ENCODE results near the gene FMNL2.
A peak's percentile ranks its signal among the peaks of the same experiment; 100 is the strongest.

Gene FMNL2

DNA sequence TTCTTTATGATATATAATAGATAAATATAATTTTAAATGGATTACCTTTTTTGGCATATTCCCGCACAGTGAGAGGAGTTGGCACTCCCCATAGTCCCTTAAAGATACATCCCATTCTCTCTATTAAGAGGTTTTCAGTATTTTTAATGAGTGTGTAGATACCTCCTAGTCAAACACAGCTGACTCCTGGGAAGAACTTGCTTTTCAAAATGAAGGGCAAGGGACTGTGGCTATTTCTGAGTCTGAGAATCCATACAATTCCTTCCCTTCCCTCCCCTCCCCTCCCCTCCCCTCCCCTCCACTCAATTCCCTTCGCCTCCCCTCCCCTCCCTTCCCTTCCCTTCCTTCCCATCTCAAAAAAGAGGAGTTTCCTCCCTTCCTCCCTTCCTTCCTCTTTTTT, 288.8 kb downstream of the FMNL2 start:
- DNase-seq = no peak

- no peak for DNase-seq
These were observed 289.8 kb downstream of the FMNL2 start for GRCh38 chr2:152624805-152625204.

- no peak for DNase-seq
These were observed 292.0 kb downstream of the FMNL2 start for GRCh38 chr2:152626911-152627339.

DNA sequence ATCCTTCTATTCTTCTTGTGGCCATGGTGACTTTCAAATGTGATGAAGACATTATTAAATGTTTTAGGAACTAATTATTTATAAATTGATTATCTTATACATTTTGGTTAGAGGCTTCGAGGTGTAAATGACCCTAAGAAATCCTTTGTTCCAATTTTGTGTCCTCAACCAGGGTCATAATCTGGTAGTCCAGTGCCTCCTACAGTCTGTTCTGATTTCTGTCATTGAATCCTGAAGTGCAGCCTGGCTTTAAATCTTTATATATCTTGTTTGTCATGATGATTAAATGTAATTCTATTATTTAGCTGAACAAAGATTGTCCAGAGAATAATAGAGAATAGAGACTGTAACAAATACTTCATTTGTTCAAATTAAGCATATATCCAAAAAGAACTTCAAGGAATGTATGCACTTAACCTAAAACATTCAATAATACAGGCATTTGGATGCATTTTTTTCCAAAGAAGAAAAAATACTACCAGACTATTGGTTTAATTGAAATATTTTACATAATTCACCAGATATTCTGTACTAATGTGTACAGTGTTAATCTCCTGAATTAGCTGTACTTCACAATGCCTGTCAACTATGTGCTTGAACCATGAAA, 292.5 kb downstream of the FMNL2 start:
- DNase-seq = peak; percentile 46

- no peak for DNase-seq
These were observed 294.2 kb downstream of the FMNL2 start for GRCh38 chr2:152629202-152629601.

DNA sequence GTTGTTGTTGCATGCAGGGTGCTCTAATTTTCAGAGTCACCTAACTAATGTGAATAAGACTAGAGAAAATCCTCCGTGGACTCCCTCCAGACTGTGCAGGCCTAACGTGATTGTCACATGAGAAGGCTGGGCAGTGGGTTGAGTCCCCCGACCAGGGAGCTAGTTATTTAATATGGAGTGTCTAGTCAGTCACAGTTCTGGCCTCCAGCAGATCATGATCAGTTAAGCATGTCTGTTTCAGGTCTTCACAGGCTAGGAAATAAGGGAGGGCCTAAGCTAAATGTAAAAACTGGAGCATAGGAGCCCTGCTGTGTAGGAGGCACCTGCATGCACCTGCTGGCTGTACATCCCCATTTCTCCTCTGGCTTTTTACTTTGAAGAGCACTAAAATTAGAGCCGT, 295.5 kb downstream of the FMNL2 start:
- DNase-seq = no peak

GRCh38 chr2:152632736-152633135, 297.8 kb downstream of the FMNL2 start:
- no peak for DNase-seq

DNA sequence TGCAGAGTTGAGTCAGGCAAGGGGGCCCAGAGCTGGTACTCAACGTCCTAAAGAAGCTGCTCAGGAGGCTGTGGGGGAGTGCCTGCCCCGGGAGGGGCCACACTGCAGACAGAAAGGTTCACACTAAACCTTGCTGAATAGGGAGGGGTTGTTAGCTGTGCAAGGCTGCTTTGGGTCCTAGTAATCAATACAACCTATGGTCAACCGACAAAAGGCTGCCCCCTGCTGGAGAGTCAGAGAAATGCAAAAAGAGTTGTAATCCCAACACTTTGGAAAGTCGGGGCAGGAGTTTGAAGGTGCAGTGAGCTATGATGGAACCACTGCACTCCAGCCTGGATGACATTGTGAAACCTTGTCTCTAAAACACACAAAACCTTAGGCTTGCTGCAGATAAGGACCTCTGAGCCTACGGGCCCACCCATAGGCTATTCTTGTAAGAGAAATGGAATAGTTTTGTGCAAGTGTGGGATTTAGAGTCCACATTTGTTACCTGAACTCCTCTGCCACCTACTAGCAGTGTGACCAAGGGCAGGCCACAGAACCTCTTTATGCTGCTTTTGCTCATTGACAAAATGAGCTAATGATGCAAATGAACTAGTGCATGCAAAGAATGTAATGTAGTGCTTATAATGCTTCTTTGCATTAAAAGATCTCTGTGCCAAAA, 300.8 kb downstream of the FMNL2 start:
- DNase-seq = peak; percentile 87

DNA sequence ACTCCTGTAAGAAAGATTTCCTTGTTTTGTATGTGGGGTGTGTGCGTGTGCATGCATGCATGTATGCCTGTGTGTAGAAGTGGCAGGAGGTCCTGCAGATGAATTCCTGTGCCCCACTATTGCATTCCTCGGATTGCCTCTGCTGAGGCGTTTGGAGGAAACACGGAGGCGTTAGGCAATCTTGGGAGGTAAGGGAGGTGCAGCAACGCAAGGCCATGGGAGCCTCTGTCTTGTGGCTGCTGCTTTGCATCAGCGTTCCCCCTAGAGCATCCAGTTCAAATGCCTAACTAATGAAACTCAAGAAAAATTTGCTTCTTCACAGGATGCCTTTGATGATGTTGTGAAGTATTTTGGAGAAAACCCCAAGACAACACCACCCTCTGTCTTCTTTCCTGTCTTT, 302.3 kb downstream of the FMNL2 start:
- no peak for DNase-seq

DNA sequence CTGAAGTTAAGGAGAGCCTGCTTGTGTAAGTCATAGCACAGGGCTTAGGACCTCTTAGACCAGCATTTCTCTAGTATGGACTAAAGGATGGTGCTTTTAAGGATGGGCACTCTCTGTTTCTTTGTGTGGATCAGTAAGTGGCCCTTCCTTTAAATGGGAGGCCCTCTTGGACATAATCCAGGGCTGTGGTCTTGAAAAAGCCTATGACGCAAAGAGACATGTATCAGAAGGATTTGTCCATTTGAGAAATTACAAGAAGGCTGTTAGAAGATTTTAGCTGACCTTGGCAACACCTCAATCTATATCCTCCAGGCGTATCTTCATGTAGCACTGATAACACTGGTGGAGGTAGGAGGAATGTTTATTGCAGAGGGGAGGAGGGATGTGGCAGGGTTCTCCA, 303.1 kb downstream of the FMNL2 start:
- DNase-seq = no peak

DNA sequence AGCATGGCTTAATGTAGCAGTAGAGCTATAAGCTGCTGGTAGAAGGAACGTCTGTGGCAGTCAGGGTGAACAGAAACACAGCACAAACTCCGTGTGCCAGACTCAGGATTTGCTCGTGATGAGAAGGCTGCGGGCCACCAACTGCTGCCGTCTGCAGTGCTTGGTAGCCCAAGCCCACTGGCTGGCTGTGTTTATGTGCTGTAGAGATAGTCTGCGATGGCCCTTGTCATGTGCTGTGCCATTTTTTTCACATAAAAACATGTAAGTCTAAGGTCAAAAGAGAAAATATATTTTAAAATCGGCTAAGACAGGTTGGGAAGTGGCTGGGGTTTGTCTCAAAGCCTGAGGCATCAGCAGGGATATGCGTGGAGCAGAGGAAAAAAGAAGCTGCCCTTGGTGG, 303.6 kb downstream of the FMNL2 start:
- no peak for DNase-seq

DNA sequence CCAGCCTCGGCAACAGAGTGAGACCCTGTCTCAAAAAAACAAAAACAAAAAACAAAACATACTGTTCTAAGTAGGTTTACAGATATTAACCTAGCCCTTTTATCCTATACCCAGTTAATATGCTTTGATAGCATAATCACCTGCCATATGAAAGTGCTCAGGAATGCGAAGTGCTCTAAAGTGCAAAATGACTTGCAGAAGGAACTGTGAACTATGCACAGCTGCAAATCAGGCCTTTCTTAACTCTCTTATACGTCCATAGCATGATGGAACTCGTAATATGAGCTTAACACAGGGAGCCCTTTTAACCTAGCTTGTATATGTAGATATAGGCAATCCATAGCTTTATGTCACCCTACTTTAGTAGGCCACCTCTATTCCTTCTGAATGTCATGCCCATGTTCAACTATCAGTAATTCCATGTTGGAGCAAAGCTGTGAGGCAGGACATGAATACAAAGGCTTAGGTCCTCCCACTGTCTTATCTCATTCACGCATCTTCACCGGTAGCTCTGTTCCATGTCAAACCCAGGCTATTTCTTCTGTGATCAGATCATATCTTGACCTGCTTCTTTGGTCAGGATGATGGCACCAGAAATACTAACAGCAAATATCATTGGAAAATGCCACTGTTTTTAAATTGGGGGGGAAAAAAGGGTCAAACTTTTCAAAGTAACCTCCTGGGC, 309.4 kb downstream of the FMNL2 start:
- DNase-seq = no peak

DNA sequence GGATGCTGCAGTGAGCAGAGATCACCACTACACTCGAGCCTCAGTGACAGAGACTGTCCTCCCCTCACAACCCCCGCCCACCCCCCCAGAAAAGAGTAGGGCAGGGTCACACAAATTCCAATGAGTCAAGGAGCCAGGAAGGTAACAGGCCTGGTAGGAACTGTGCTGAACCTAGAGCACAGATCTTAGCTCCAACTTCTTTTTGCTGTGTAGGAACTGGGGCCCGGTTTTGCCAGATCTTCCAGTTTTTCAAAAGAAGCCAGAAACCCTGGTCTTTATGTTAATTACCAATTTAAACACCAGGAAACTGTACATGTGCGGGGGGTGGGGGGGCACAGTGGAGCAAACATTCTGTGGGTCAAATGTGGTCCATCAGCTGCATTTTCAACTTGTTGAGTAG, 311.3 kb downstream of the FMNL2 start:
- no peak for DNase-seq

DNA sequence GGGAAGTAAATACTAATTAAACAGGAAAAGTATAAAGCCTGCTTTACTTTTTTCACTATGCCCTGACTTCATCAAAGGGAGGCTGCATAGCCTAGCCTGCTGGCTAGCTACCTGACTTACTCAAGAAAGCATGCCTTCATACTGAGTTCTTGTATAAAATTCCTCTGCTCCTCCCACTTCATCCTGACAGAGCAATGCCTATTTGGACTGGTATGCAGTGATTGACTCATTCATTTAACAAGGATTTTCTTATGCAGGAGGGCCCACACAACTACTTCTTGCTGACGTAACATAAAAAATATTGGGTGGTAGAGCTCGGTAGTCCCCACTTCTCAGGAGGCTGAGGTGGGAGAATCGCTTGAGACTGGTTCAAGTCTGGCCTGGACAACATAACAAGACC, 311.8 kb downstream of the FMNL2 start:
- DNase-seq = no peak

GRCh38 chr2:152647552-152647951, 312.6 kb downstream of the FMNL2 start:
- peak; percentile 19 for DNase-seq

- DNase-seq = peak; percentile 33
These were observed 313.4 kb downstream of the FMNL2 start for GRCh38 chr2:152648336-152648735.

- no peak for DNase-seq
These were observed 315.0 kb downstream of the FMNL2 start for GRCh38 chr2:152649997-152650396.

DNA sequence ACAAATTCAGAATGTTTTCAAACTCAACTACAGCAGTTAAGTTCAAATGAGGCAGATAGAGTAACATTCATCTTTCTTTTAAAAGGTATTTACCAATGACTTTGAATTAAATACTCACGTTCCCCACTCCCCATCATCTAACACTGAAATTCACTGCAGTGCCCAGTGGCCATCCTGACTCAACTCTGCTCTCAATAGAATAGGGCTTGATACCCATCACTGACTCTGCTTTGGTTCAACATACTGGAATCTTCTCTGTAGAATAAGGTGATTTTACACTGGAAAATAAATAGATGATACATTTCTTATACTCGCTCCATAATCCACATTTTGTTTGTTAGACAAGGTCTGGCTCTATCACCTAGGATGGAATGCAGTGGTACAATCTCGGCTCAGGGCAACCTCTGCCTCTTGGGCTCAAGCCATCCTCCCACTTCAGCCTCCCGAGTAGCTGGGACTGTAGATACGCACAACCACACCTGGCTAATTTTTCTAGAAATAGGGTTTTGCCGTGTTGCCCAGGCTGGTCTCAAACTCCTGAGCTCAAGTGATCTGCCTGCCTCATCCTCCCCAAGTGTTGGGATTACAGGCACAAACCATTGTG, 315.9 kb downstream of the FMNL2 start:
- no peak for DNase-seq

- no peak for DNase-seq
These were observed 316.9 kb downstream of the FMNL2 start for GRCh38 chr2:152651834-152652233.

DNA sequence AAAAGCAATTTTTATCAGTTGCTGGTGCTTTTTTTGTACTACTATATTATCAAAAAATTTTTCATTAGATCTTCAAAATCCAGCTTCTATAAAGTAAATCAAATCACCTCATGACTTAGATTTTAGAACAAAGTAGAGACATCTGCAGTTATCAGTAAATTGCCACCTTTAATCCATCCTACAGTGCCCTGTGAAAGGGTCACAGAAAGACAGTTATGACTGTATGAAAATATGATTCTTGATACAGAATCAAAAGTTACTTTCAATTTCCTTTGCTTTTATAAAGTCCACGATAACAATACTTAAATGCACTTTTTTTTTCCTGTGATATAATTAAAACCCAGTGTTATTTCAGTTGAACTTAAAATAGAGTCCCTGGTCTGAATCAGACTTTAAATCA, 320.9 kb downstream of the FMNL2 start:
- DNase-seq = no peak

GRCh38 chr2:152657043-152657442, 322.1 kb downstream of the FMNL2 start:
- DNase-seq = no peak

GRCh38 chr2:152658221-152658620, 323.2 kb downstream of the FMNL2 start:
- DNase-seq = no peak

DNA sequence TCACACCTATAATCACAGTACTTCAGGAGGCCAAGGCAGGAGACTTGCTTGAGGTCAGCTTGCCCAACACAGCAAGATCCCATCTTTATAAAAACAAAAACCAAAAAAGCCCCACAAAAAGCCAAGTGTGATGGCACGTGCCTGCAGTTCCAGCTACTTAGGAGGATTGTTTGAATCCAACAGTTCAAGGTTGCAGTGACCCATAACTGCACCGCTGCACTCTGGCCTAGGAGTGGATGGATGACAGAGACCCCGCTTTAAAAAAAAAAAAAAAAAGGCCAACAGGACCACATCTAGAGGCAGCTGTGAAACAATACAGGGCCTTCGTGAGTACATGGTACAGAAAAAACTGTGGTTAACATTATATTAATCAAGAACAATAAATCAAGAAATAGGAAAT, 326.1 kb downstream of the FMNL2 start:
- DNase-seq = no peak

GRCh38 chr2:152664725-152665124, 329.8 kb downstream of the FMNL2 start:
- no peak for DNase-seq

Measured in NCI-H82 (cell line).